T-helper 2 cell treated with Interferon-gamma antibody and Interleukin-4, amounts not matched to agents 5 μg/mL and 100 μg/mL, for 36 hours (primary cell): ENCODE measurements around the gene FASN.
"Not testable (repeated sequence)": the region's sequence is repeated elsewhere in the genome, so short reads cannot be mapped to it uniquely, and the experiment has no call there.

ENCODE experiments used
- DNase-seq: peaks from one replicate; pipeline ENCODE4 v3.0.0; 2021; ENCODE audit warnings: low spot score
- H3K27ac Mint-ChIP-seq: one replicate; pipeline ENCODE4 v1.8.0; 2021; ENCODE audit warnings: mild to moderate bottlenecking, mixed read lengths
- H3K27me3 Mint-ChIP-seq: one replicate; pipeline ENCODE4 v1.8.0; 2021; ENCODE audit warnings: low read depth, mixed read lengths
- H3K36me3 Mint-ChIP-seq: one replicate; pipeline ENCODE4 v1.8.0; 2021; ENCODE audit warnings: low read depth, mixed read lengths
- H3K4me1 Mint-ChIP-seq: one replicate; pipeline ENCODE4 v1.8.0; 2021; ENCODE audit warnings: low read depth, mixed read lengths
- H3K4me3 Mint-ChIP-seq: one replicate; pipeline ENCODE4 v1.8.0; 2022; ENCODE audit warnings: mild to moderate bottlenecking, moderate library complexity, mixed read lengths
- H3K9me3 Mint-ChIP-seq: one replicate; pipeline ENCODE4 v1.8.0; 2021; ENCODE audit warnings: mixed read lengths

Gene FASN

GRCh38 chr17:82098169-82098938, at the start of gene FASN:
FASN (minus strand) TSS chr17:82098236; CDS start chr17:82096445, 1,791 bp downstream.
- H3K9me3 Mint-ChIP-seq: no peaks in the 10 kb centered on the region
- peaks cover 2% of the 10 kb centered on the region for H3K4me1 Mint-ChIP-seq
- peaks cover 3% of the 10 kb centered on the region for H3K36me3 Mint-ChIP-seq
- H3K4me3 Mint-ChIP-seq: peak within 1 kb of the TSS; percentile 78
- H3K27ac Mint-ChIP-seq: peak within 1 kb of the TSS; percentile 62
- H3K27me3 Mint-ChIP-seq: no peaks in the 10 kb centered on the region
- DNase-seq: peak; percentile 96

- Mint-ChIP-seq H3K27ac (no peak overlapping the region), H3K9me3 (no peaks in the 10 kb centered on the region), H3K36me3 (peaks cover 8% of the 10 kb centered on the region), H3K4me3 (no peak overlapping the region), H3K27me3 (no peaks in the 10 kb centered on the region), H3K4me1 (no peaks in the 10 kb centered on the region)
- no peak for DNase-seq
Observed at GRCh38 chr17:82146663-82147654, 48.9 kb upstream of the FASN start.

- Mint-ChIP-seq H3K4me3 (no peak overlapping the region), H3K27me3 (no peaks in the 10 kb centered on the region), H3K9me3 (no peaks in the 10 kb centered on the region), H3K27ac (no peak overlapping the region), H3K36me3 (peaks cover 8% of the 10 kb centered on the region), H3K4me1 (no peaks in the 10 kb centered on the region)
- DNase-seq: no peak
Observed at GRCh38 chr17:82145550-82146155, 47.6 kb upstream of the FASN start.

GRCh38 chr17:82143333-82143732, 45.3 kb upstream of the FASN start:
- Mint-ChIP-seq H3K27ac (no peak overlapping the region), H3K9me3 (no peaks in the 10 kb centered on the region), H3K36me3 (peaks cover 8% of the 10 kb centered on the region), H3K4me1 (no peaks in the 10 kb centered on the region), H3K4me3 (no peak overlapping the region), H3K27me3 (no peaks in the 10 kb centered on the region)
- DNase-seq: no peak

GRCh38 chr17:82139961-82140360, 41.9 kb upstream of the FASN start:
- not testable (repeated sequence) for DNase-seq, H3K4me3 Mint-ChIP-seq, H3K36me3 Mint-ChIP-seq, H3K27ac Mint-ChIP-seq, H3K4me1 Mint-ChIP-seq, H3K27me3 Mint-ChIP-seq, H3K9me3 Mint-ChIP-seq

- H3K27me3 Mint-ChIP-seq: no peaks in the 10 kb centered on the region
- H3K36me3 Mint-ChIP-seq: no peaks in the 10 kb centered on the region
- H3K4me3 Mint-ChIP-seq: no peak overlapping the region
- DNase-seq: no peak
- no peaks in the 10 kb centered on the region for H3K9me3 Mint-ChIP-seq
- H3K27ac Mint-ChIP-seq: no peak overlapping the region
- H3K4me1 Mint-ChIP-seq: no peaks in the 10 kb centered on the region
Observed at GRCh38 chr17:82138511-82138992, 40.5 kb upstream of the FASN start.

GRCh38 chr17:82134101-82134500, 36.1 kb upstream of the FASN start:
- H3K9me3 Mint-ChIP-seq: no peaks in the 10 kb centered on the region
- H3K4me3 Mint-ChIP-seq: no peak overlapping the region
- no peaks in the 10 kb centered on the region for H3K4me1 Mint-ChIP-seq
- H3K27ac Mint-ChIP-seq: no peak overlapping the region
- DNase-seq: no peak
- no peaks in the 10 kb centered on the region for H3K36me3 Mint-ChIP-seq
- no peaks in the 10 kb centered on the region for H3K27me3 Mint-ChIP-seq

- H3K36me3 Mint-ChIP-seq, H3K4me3 Mint-ChIP-seq, H3K9me3 Mint-ChIP-seq, H3K27ac Mint-ChIP-seq, H3K4me1 Mint-ChIP-seq, DNase-seq, H3K27me3 Mint-ChIP-seq: not testable (repeated sequence)
Observed at GRCh38 chr17:82133166-82133953, 35.3 kb upstream of the FASN start.

- no peaks in the 10 kb centered on the region for H3K27me3 Mint-ChIP-seq
- no peaks in the 10 kb centered on the region for H3K9me3 Mint-ChIP-seq
- DNase-seq: no peak
- H3K4me3 Mint-ChIP-seq: no peak overlapping the region
- no peak overlapping the region for H3K27ac Mint-ChIP-seq
- peaks cover 5% of the 10 kb centered on the region for H3K36me3 Mint-ChIP-seq
- peaks cover 24% of the 10 kb centered on the region for H3K4me1 Mint-ChIP-seq
Observed at GRCh38 chr17:82129095-82129494, 31.1 kb upstream of the FASN start.

GRCh38 chr17:82128287-82128686, 30.3 kb upstream of the FASN start:
- no peak for DNase-seq

GRCh38 chr17:82127704-82128103, 29.7 kb upstream of the FASN start:
- no peak for DNase-seq

More at GRCh38 chr17:82128287-82128686, 30.3 kb upstream of the FASN start:
- no peak overlapping the region for H3K4me3 Mint-ChIP-seq
- H3K4me1 Mint-ChIP-seq: peaks cover 24% of the 10 kb centered on the region
- no peaks in the 10 kb centered on the region for H3K9me3 Mint-ChIP-seq
- no peak overlapping the region for H3K27ac Mint-ChIP-seq
- no peaks in the 10 kb centered on the region for H3K27me3 Mint-ChIP-seq
- peaks cover 7% of the 10 kb centered on the region for H3K36me3 Mint-ChIP-seq

GRCh38 chr17:82127315-82127595, 29.2 kb upstream of the FASN start:
- H3K4me1 Mint-ChIP-seq: peaks cover 24% of the 10 kb centered on the region
- no peaks in the 10 kb centered on the region for H3K27me3 Mint-ChIP-seq
- no peaks in the 10 kb centered on the region for H3K9me3 Mint-ChIP-seq
- H3K36me3 Mint-ChIP-seq: peaks cover 10% of the 10 kb centered on the region
- peak overlapping the region; percentile 74 for H3K4me3 Mint-ChIP-seq
- DNase-seq: no peak
- peak overlapping the region; percentile 94 for H3K27ac Mint-ChIP-seq

More at GRCh38 chr17:82127704-82128103, 29.7 kb upstream of the FASN start:
- Mint-ChIP-seq H3K4me1 (peaks cover 24% of the 10 kb centered on the region), H3K9me3 (no peaks in the 10 kb centered on the region), H3K4me3 (peak overlapping the region; percentile 34), H3K27me3 (no peaks in the 10 kb centered on the region), H3K27ac (peak overlapping the region; percentile 94), H3K36me3 (peaks cover 9% of the 10 kb centered on the region)

GRCh38 chr17:82126556-82127314, 28.7 kb upstream of the FASN start:
- Mint-ChIP-seq H3K9me3 (no peaks in the 10 kb centered on the region), H3K4me3 (peak overlapping the region; percentile 74), H3K27me3 (no peaks in the 10 kb centered on the region), H3K36me3 (peaks cover 11% of the 10 kb centered on the region), H3K27ac (peak overlapping the region; percentile 94), H3K4me1 (peaks cover 30% of the 10 kb centered on the region)
- peak; percentile 46 for DNase-seq
